Stimulated activated CD4-positive, alpha-beta T cell treated with anti-CD3 and anti-CD28 coated beads, Interleukin-12 subunit alpha, Interleukin-12 subunit beta, amount 100 ng/mL, for 48 hours (primary cell): Measurements from ENCODE around the gene SLC22A17.
"Not testable (repeated sequence)": the region's sequence is repeated elsewhere in the genome, so short reads cannot be mapped to it uniquely, and the experiment has no call there.

ENCODE experiments used
- DNase-seq, 3 donors: peaks; one replicate each; pipeline ENCODE4 v3.0.0-alpha.2; 2020; ENCODE audit warnings: low read depth in 2 of 3, low spot score in 1 of 3

SLC22A17 gene

DNA sequence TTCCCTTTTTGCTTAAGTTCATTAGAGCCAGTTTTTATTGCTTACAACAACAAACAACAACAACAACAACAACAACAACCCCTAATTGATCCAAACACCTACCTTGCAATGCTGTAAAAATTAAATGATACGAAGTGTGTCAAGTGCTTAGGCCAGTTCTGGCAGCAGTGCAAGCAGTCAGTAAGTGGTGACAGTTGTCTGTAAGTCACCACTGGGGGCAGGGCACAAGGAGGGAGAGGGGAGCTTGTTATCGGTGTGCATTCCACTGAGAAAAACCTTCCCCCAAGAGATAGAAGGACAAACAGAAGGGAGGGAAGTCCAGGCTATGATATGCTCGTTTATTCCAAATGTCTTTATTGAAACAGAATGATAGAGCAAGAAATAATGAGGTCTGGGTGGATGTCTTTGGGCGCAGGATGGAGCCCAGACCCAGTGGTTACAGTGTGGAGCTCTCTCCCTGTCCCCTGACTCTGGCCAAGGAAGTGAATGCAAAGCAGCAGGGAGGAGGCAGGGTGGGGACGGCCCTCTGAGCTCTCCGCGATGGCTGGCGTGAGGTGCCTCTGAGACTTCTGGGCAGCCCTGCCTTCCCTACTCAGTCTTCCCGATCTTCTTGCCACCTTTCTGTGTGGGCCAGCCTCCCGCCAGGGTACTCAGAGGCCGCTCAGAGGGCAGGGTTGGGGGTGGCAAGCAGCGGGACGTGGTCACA, 6.5 kb downstream of the SLC22A17 start:
- DNase-seq: no peak

DNA sequence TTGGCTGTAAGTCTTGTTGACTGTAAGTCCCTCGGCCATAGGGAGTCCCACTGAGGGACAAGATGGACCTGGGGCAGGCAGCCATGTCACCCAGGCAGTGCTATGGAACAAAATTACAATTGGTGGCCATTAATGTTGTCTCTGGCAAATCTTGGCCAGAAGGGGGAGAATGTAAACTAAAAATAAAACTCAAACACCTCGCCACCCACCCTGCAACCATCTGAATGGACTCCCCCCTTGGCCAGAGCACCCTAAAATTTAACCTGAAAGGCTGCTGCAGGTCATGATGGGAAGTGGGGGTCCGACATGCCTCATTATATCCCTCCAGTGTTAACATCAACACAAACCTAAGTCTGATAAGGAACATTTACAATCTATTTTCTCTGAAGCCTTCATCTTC, 8.2 kb downstream of the SLC22A17 start:
- DNase-seq: no peak

DNA sequence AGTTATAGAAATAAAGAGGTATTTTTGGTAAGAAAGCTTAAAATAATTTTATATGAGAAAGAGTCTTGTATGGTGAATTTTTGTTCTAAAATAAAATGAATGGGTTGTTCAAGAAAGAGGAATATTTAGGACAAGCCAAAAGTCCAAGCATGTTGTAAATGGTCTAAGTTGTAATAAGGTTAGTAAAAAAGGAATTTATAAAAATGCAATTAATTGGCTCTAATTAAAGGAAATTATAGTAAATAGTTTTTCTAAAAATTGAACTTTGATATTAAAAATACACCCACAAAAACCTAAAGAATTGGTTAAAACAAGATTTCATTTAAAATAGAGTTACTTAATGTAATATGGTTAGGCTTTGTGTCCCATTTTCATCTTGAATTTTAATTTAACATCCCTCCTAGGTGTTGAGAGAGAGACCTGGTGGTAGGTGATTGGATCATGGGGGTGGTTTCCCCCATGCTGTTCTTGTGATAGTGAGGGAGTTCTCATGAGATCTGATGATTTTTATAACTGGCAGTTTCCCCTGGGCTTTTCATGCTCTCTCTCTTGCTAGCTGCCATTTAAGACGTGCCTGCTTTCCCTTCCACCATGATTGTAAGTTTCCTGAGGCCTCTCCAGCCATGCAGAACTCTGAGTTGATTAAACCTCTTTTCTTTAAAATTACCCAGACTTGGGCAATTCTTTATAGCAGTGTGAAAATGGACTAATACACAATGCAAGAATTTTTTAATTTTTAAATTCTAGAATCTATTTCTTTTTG, 13.0 kb downstream of the SLC22A17 start:
- no peak for DNase-seq

DNA sequence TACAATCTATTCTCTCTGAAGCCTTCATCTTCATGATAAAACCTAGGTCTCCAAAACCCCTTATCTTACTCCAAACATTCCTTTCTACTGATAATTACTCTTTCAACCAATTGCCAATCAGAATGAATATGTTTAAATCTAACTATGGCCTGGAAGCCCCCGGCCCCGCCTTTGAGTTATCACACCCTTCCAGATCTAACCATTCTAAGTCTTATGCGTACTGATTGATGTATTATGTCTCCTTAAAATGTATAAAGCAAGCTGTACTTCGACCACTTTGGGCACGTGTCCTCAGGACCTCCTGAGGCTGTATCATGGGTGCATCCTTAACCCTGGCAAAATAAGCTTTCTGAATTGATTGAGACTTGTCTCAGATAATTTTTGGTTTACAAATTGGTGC, 17.1 kb downstream of the SLC22A17 start:
- no peak for DNase-seq

DNA sequence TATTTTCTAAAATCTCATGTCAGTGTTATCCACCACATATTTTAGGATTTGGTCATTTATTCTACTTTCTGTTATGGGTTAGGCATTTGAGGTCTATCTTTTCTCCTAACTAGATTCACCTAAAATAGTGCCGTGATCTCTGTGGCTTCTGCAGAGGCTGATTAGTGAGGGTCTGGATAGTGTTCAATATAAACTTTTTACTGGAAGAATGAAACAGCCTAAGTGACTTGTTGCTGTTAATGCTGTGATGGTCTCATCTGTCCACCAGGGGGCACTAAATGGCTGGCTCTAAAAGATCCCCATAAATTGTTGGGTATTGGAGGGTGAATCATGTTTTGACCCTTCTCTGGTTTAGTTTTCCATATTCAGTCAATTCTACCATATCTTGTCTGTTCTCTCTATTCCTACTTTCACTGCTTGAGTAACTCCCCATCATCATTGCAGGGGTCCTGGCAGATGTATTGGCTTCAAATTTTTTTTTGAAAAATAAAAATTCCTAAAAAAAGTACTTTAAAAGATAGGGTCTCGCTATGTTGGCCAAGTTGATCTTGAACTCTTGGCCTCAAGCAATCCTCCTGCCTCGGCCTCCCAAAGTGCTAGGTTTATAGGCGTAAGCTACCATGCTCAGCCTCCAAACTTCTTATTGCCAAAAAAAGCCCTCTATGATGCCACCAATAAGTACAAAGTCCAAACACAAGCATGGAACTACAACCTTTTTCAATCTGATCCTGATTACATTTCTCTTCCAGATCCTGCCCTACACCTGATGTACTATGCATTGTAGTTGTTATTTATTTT, 24.5 kb downstream of the SLC22A17 start:
- DNase-seq: peak; percentile 52 to 70 (median 59)

DNA sequence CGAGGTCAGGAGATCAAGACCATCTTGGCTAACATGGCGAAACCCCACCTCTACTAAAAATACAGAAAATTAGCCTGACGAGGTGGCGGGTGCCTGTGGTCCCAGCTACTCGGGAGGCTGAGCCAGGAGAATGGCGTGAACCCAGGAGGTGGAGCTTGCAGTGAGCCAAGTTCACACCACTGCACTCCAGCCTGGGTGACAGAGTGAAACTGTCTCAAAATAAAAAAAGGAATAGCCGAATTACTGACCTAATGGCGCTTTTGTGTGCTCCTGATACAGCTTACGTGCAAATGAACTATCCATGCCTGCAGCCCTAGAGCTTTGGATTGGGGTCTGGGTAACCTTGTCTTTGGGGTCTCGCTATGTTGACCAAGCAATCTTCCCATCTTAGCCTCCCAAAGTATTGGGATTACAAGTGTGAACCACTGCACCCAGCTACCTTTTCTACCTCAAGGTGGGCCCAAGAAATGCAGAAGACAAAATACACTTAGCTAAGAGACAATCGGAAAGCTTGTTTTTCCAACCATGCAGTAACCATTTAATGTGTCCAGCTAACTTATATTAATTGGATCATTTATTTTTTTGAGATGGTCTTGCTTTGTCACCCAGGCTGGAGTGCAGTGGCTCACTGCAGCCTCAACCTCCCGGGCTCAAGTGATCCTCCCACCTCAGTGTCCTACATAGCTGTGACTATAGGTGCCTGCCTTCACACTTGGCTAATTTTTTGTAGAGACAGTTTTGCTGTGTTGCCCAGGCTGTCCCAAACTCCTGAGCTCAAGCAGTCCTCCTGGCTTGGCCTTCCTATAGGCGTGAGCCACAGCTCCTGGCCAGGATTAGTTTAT, 26.0 kb downstream of the SLC22A17 start:
- no peak for DNase-seq

DNA sequence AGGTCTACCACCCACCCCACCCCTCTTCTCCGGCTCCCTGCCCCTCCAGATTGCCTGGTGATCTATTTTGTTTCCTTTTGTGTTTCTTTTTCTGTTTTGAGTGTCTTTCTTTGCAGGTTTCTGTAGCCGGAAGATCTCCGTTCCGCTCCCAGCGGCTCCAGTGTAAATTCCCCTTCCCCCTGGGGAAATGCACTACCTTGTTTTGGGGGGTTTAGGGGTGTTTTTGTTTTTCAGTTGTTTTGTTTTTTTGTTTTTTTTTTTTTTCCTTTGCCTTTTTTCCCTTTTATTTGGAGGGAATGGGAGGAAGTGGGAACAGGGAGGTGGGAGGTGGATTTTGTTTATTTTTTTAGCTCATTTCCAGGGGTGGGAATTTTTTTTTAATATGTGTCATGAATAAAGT, 26.9 kb downstream of the SLC22A17 start:
- DNase-seq: not testable (repeated sequence)

DNA sequence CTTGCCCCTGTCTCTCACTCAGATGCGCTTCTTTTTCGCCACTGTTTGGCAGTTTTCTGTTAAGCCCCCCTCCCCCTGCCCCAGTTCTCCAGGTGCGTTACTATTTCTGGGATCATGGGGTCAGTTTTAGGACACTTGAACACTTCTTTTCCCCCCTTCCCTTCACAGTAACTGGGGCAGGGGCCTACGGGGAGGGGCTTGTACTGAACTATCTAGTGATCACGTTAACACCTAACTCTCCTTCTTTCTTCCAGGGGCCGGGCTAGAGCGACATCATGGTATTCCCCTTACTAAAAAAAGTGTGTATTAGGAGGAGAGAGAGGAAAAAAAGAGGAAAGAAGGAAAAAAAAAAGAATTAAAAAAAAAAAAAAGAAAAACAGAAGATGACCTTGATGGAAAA, 27.7 kb downstream of the SLC22A17 start:
- DNase-seq: no peak

DNA sequence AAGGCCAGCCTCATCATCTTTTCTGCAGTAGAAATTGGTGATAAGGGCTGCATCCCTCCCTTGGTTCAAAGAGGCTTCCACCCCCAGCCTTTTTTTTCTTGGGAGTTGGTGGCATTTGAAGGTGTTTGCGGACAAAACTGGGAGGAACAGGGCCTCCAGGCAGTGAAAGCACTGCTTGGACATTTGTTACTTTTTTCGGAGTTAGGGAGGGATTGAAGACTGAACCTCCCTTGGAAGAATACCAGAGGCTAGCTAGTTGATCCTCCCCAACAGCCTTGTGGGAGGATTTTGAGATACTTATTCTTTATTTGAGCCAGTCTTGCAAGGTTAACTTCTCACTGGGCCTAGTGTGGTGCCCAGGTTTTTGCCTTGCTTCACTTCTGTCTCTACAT, 28.2 kb downstream of the SLC22A17 start:
- DNase-seq: no peak

DNA sequence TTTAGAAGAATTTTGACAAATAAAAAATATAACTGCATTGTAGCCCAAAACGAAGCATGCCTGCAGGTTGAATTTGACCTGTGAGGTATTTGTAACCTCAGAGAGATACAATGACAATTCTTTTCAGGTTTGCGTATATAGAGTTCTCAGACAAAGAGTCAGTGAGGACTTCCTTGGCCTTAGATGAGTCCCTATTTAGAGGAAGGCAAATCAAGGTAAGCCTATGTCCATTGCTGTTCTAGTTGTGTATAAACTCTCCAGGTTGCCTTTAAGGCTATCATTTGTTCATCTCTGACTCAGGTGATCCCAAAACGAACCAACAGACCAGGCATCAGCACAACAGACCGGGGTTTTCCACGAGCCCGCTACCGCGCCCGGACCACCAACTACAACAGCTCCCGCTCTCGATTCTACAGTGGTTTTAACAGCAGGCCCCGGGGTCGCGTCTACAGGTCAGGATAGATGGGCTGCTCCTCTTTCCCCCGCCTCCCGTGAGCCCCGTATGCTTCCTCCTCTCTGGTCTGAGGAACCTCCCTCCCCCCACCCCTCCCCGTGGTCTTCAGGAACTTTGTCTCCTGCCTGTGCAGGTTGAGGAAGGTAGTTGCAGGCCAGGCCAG, 28.7 kb downstream of the SLC22A17 start:
- no peak for DNase-seq

DNA sequence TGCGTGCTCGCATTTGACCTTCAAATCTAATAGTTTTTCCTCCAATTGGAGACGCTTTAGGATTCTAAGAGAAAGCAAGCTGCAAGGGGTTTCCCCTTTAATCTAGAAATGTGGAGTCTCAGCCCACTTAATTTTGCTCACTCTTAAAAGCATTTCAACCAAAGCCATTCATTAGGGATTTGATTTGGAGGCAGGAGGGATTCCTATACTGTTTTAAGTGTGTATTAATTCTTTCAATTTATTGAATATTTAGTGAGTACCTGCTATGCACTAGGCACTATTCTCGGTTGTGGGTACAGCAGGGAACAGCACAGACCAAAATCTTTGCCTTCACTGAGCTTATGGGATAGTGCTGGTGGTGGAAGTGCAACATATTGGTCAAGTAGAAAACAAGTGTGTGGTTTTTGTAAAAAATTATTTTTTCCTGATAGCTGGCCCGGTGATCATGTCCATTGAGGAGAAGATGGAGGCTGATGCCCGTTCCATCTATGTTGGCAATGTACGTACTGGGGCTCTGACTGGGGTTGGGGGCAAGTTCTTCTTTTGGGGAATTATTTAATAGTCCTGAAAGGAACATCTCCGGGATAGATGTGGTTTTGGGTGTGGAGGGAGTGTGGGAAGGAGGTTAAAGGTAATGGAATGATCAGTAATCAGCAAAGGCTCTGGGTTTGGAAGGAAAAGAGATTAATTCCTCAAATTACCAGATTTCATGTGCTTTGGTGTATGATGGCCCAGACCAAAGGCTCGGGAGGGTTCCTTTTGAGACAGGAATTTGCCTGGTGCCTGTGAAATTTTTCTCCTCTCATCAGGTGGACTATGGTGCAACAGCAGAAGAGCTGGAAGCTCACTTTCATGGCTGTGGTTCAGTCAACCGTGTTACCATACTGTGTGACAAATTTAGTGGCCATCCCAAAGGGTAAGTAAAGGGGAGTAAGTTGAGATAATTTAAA, 29.8 kb downstream of the SLC22A17 start:
- no peak for DNase-seq

DNA sequence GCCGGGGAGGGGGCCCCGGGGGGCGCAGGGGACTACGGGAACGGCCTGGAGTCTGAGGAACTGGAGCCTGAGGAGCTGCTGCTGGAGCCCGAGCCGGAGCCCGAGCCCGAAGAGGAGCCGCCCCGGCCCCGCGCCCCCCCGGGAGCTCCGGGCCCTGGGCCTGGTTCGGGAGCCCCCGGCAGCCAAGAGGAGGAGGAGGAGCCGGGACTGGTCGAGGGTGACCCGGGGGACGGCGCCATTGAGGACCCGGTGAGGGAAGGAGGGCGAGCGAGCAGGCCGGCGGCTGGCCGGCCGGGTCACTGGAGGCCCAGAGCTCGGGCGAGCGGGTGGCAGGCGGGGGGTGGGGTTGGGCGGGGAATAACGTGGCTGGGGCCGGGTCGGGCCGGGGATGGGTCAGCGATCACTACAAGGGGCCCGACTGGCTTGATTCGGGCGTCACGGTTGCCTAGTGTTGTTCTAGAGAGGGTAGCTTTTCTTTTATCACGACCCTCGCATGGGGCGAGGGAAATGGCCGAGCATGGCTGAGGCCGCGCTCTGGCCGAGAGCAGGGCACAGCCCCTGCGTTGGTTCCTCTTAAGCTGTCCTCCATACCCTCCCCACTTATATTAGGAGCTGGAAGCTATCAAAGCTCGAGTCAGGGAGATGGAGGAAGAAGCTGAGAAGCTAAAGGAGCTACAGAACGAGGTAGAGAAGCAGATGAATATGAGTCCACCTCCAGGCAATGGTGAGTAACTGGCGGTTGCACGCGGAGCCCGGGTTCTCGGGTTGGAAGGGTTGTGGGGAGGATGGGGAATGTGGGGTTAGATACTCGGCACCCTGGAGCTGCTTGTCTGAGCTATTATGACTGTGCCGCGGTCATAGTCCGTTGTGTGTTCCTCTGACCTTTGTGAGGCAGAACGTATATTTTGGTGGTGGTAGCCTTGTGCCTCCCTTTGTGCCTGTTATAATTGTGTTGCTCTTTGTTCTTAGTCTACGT, 30.8 kb downstream of the SLC22A17 start:
- DNase-seq: peak; percentile 50 to 67 (median 56)

DNA sequence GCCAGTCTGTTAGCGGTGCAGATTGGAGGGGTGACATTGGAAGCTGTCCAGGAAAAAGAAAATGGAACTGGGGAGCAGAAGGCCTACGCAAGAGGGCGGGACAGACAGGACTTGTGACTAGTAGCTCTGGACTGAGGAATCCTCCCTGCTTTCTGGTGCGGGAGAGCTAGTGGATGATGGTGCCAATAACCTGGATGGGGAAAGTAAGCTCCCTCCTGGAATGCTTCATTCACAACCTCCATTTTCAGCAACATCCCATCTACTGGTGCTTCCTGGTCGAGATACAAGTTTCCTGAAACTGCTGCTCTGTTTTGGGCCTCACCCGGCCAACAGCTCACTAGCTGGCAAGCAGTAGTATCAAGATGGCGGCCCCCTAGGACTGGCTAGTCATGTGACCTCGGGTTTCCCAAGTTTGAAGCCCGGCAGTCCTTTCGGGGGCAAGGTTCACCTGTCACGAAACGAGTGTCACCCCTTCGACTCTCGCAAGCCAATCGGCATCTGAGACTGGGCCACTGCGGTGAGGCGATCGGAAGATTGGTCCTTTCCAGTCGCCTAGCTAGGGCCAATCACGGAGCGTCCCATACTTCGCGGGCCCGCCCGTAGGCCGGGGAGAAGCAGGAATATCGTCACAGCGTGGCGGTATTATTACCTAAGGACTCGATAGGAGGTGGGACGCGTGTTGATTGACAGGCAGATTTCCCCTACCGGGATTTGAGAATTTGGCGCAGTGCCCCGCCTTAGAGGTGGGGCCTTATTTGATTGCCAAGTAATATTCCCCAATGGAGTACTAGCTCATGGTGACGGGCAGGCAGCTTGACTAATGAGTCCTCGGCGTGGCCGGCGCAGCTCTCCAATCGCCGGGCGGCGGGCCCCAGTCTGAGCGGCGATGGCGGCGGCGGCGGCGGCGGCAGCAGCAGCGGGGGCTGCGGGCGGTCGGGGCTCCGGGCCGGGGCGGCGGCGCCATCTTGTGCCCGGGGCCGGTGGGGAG, 31.8 kb downstream of the SLC22A17 start, which contains the start of gene PABPN1:
PABPN1 (plus strand) TSS at position 874 of the 988 bp plus-strand sequence; CDS start at position 887, 13 bp downstream.
- peak; percentile 92 to 98 (median 93) for DNase-seq

DNA sequence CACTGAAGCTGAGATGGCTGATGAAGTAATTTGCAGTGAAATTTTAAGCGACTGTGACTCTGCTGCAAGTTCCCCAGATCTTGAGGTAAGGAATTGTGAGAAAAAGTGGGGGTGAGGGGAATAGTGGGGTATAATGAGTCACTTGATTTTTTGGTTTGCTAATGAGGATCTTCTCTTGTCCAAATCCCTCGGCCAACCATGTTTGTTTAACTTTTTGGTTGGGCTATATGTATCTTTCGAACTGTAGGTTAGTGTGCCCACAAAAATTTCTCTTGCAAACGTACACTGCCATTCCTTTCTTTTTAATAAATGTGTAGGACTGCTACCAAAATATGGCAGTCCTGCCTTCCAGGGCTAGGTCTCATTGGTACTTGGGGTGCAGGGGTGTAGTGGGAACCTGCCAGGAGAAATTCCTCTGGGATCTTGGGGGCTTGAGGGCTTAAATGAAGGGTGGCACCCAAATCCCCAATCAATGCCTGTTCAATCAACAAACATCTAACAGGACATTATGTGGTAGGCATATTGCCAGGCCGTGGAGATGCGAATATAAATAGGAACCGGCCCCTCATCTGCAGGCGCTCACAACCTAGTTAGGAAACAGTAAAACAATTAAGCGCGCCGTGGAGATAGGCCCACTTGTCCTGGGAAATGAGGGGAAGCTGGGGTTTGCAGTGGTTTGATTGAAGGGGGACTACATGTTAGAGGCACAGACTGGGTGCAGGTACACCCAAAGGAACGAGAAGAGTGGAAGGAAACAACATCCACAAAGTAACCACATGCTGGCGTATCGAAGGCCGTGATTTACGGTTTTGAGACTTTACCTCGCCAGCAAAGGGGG, 32.7 kb downstream of the SLC22A17 start:
- no peak for DNase-seq

DNA sequence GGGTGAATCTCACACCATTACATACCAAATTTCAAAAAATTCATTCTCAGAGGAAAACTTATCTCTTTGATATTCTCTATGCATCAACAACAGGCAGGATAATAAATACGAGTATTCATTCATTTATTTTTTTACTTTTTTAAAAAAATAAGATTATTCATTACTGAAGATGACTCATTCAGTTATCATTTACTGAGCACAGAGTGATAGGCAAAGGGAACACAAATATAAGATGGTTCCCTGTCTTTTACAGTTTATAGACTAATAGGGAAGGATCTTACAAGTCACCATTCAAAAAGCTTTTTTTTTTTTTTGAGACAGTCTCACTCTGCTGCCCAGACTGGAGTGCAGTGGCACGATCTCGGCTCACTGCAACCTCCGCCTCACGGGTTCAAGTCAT, 36.4 kb downstream of the SLC22A17 start:
- DNase-seq: no peak

DNA sequence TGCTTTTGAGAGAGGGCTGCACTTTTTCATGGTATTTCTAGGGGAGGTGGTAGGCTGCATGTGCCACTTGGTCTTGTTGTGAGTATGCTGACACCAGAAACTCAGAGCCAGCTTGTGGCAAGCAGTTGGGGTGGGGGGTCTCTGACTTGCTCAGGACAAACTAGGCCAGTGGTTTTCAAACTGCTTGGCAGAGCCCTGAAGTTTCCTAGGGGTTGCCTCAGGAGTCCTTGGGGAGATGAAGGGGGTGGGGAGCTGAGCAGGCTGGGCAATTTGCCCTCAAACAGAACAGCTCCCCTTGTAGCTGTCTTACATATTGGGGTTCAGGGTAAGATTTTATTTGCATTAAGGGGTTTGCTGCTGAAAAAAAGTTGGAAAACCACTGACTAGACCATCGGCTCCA, 42.1 kb downstream of the SLC22A17 start:
- no peak for DNase-seq
